Uterus (tissue), 4 donors: ENCODE data around the gene RPS3A. TPM values are rescaled to one million over a fixed set of nuclear protein-coding genes. Genes with fewer than 3 reads are reported as not detected.
"Not testable (repeated sequence)": the region's sequence is repeated elsewhere in the genome, so short reads cannot be mapped to it uniquely, and the experiment has no call there.

Experiments
- DNase-seq, 2 donors: peaks; one replicate each; pipeline ENCODE4 v3.0.0-alpha.2; 2019 to 2020
- H3K27ac ChIP-seq, 2 donors: fragments of 200-600 bp; sonication (generic); 1 replicate in 1 of 2; 2 replicates in 1 of 2; pipeline ENCODE4 v1.5.1; 2016 to 2018
- H3K27me3 ChIP-seq, 2 donors: fragments of 200-600 bp; sonication (generic); one replicate each; pipeline ENCODE4 v1.5.1; 2018 to 2019; ENCODE audit warnings: control low read depth in 1 of 2
- H3K36me3 ChIP-seq, 2 donors: fragments of 200-600 bp; sonication (generic); one replicate each; pipeline ENCODE4 v1.5.1; 2019; ENCODE audit warnings: control low read depth in 1 of 2
- H3K4me1 ChIP-seq, 2 donors: fragments of 200-600 bp; sonication (generic); one replicate each; pipeline ENCODE4 v1.5.1; 2018 to 2019; ENCODE audit warnings: control low read depth in 1 of 2
- H3K4me3 ChIP-seq, 2 donors: fragments of 200-600 bp; sonication (generic); 1 replicate in 1 of 2; 2 replicates in 1 of 2; pipeline ENCODE4 v1.5.1; 2018 to 2019; ENCODE audit warnings: mild to moderate bottlenecking in 1 of 2
- H3K9me3 ChIP-seq, 2 donors: fragments of 200-600 bp; sonication (generic); one replicate each; pipeline ENCODE4 v1.5.1; 2019; ENCODE audit warnings: control low read depth in 1 of 2
- POLR2A ChIP-seq, 2 donors: fragments of 450-650 bp; IDR thresholded peaks; one replicate each; pipeline ENCODE4 v1.6.1; 2016; ENCODE audit warnings: antibody characterized with exemption in 2 of 2, mild to moderate bottlenecking in 1 of 2, moderate library complexity in 1 of 2
- intact Hi-C: fragments of 100-400 bp; cut with DNase I; formaldehyde crosslinking; loops from one replicate; pipeline ENCODE4 v1.15.1; 2023; ENCODE audit warnings: low total_unique reads
- total RNA-seq, 4 donors: library from RNA; depleted of rRNA in 3 of 4; stranded (reverse); fragments of >200 nt in 3 of 4; gene quantifications; one replicate each; pipeline versions ENCODE4 v1.1.0 to v1.2.4, GENCODE V29; 2014 to 2023
- TF ChIP-seq, protein P1 (sequence below), 4 experiments: fragments of 200-600 bp in 2 of 4; fragments of 450-650 bp in 2 of 4; sonication (generic) in 2 of 4; IDR thresholded peaks; one replicate each; pipeline ENCODE4 v1.5.1; 2016 to 2019; ENCODE audit warnings: antibody characterized with exemption in 4 of 4, mild to moderate bottlenecking in 2 of 4, moderate library complexity in 1 of 4
- donor health status: DM: yes; HTN: yes; CAD: no.

The RPS3A gene
- total RNA-seq, result over 10,000 TPM in 2 of 4 donors, 1,000 to 10,000 TPM in 2; 2,740 to 15,349 (median 8,137) TPM

DNA sequence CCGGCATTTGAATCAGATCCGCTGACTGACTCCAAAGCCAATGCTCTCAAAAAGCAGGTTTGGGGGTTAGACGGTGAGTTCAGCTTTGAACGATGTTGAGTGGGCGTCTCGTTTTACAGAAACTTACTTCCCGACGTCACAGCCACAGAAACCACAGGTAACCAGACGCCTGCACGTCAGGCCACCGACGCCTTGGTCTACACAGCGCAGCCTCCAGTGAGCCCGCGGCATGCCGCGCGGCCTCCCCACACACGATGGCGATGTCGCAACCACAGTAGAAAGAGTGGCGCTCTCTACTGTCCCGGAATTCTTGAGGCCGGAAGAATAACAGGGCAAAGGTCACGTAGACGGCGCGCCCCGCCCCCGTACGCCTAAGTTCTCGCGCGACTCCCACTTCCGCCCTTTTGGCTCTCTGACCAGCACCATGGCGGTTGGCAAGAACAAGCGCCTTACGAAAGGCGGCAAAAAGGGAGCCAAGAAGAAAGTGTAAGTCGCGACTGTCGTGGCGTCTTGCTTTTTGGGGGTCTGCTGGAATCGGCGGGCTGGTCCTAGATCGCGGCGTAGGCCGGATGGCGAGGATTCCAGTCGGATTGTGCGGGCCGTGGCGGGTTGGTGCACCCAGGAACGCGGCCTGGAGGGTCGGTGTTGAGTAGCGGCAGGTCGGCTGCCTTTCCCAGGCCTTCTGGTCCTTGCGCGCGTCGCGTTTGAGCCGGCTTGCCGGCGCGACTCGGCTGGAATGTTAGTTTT, at the start of gene RPS3A:
RPS3A (plus strand) TSS at position 400 of the 747 bp plus-strand sequence; CDS start at position 425, 25 bp downstream.
- intact Hi-C loops, result no loop called here
- peak within 1 kb of the TSS; percentile 75 to 77 for H3K4me3 ChIP-seq
- no peaks in the 10 kb centered on the region for H3K27me3 ChIP-seq
- H3K4me1 ChIP-seq, result no peaks in the 10 kb centered on the region
- peak; percentile 96 to 97 for DNase-seq
- no peaks in the 10 kb centered on the region for H3K9me3 ChIP-seq
- H3K36me3 ChIP-seq, result no peaks in the 10 kb centered on the region
- TF ChIP-seq, protein P1, sequence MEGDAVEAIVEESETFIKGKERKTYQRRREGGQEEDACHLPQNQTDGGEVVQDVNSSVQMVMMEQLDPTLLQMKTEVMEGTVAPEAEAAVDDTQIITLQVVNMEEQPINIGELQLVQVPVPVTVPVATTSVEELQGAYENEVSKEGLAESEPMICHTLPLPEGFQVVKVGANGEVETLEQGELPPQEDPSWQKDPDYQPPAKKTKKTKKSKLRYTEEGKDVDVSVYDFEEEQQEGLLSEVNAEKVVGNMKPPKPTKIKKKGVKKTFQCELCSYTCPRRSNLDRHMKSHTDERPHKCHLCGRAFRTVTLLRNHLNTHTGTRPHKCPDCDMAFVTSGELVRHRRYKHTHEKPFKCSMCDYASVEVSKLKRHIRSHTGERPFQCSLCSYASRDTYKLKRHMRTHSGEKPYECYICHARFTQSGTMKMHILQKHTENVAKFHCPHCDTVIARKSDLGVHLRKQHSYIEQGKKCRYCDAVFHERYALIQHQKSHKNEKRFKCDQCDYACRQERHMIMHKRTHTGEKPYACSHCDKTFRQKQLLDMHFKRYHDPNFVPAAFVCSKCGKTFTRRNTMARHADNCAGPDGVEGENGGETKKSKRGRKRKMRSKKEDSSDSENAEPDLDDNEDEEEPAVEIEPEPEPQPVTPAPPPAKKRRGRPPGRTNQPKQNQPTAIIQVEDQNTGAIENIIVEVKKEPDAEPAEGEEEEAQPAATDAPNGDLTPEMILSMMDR (IDR thresholded peaks at IDR 0.05), result peak; percentile 85 to 97 (median 88)
- TF ChIP-seq POLR2A (IDR thresholded peaks at IDR 0.05), result peak; percentile 64 to 76
- H3K27ac ChIP-seq, result peak within 1 kb of the TSS; percentile 89 to 94

DNA sequence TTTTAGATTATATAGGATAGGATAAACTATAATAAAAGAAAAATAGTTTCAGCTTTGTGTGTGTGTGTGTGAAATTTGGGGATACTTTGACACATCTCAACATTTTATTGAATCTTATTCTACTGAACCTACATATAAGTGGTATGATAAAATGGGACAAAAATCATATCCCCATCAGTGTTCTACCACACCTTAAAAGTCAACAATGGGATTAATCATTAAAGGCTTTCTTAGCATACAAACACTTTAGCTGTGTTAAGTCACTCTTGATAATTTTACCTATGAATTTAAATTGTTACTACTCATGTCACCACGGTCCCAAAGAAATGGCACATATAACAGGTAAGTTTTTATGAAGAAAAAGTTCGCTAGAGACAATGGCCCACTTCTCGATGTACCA, 46.6 kb upstream of the RPS3A start:
- H3K9me3 ChIP-seq, result no peaks in the 10 kb centered on the region
- no peak for DNase-seq
- H3K27me3 ChIP-seq, result no peaks in the 10 kb centered on the region
- H3K4me1 ChIP-seq, result no peaks in the 10 kb centered on the region
- TF ChIP-seq POLR2A (IDR thresholded peaks at IDR 0.05), result no peak
- TF ChIP-seq, protein P1 (IDR thresholded peaks at IDR 0.05), result no peak
- intact Hi-C loops, result no loop called here
- no peak overlapping the region for H3K27ac ChIP-seq
- H3K4me3 ChIP-seq, result no peak overlapping the region
- no peaks in the 10 kb centered on the region for H3K36me3 ChIP-seq

DNA sequence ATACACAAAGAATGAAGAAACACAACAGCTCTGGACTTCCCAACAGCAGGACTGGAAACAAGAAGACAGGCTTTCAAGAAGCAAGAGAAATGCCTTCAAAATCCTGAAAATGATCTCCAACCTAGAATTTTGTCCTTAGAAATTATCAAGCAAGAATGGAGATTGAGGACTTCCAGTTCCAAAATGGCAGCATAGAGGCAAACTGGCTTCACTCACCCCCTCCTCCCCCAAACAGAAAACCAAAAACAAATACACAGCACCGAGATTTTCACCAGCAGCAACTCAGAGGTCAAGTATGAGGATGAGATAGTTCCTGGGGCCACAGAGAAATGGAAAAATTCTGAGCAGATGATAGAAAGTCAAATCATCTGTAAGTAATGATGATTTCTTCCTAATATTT, 43.9 kb upstream of the RPS3A start:
- no peak overlapping the region for H3K27ac ChIP-seq
- no peak for TF ChIP-seq POLR2A (IDR thresholded peaks at IDR 0.05)
- TF ChIP-seq, protein P1 (IDR thresholded peaks at IDR 0.05), result no peak
- intact Hi-C loops, result no loop called here

DNA sequence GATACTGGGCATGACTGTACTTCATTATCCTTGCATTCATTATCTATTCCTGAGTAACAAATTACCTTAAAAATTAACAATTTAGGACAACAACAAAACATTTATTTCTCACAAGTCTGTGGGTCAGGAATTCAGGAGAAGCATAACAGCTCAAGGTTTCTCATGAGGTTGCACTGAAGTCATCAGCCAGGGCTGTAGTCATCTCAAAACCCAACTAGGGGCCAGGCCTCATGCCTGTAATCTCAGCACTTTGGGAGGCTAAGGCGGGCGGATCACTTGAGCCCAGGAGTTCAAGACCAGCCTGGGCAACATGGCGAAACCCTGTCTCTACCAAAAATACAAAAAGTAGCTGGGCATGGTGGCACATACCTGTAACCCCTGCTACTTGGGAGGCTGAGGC, 36.3 kb upstream of the RPS3A start:
- DNase-seq, H3K4me3 ChIP-seq, H3K9me3 ChIP-seq, H3K27ac ChIP-seq, H3K36me3 ChIP-seq, H3K4me1 ChIP-seq, intact Hi-C loops, H3K27me3 ChIP-seq: not testable (repeated sequence)

More for the DNA sequence above, 43.9 kb upstream of the RPS3A start:
- H3K36me3 ChIP-seq, result no peaks in the 10 kb centered on the region
- H3K27me3 ChIP-seq, result no peaks in the 10 kb centered on the region
- H3K9me3 ChIP-seq, result no peaks in the 10 kb centered on the region
- H3K4me1 ChIP-seq, result no peaks in the 10 kb centered on the region
- no peak for DNase-seq
- no peak overlapping the region for H3K4me3 ChIP-seq

DNA sequence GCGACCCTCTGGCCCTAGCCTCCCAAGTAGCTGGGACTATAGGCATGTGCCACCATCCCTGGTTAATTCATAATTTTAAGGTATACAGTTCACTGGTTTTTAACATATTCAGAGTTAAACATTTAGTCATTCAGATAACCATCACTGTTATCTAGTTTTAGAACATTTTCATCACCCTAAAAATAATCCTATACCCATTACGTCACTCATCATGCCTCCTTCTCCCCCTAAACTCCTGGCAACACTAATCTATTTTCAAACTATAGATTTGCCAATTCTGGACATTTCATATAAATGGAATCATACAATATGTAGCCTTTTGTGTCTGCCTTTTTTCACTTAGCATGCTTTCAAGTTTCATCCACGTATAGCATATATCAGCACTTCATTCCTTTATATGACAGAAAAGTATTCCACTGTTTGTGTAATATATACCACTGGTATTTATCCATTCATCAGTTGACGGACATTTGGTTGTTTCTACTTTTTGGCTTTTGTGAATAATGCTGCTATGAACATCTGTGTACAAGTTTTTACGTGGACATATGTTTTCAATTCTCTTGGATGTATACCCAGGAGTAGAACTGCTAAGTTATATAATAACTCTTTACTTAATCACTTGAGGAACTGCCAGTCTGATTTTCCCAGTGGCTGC, 32.0 kb upstream of the RPS3A start:
- Histone ChIP-seq H3K36me3 (no peaks in the 10 kb centered on the region), H3K4me3 (no peak overlapping the region), H3K27ac (no peak overlapping the region), H3K27me3 (no peaks in the 10 kb centered on the region), H3K9me3 (no peaks in the 10 kb centered on the region), H3K4me1 (no peaks in the 10 kb centered on the region)
- intact Hi-C loops, result no loop called here
- no peak for DNase-seq
- TF ChIP-seq POLR2A (IDR thresholded peaks at IDR 0.05), result no peak
- TF ChIP-seq, protein P1 (IDR thresholded peaks at IDR 0.05), result no peak
